Natural killer cell (primary cell): Measurements from ENCODE around the gene KICS2. TPM values are rescaled to one million over a fixed set of nuclear protein-coding genes. Genes with fewer than 3 reads are reported as not detected.

Source experiments
- ATAC-seq, 3 donors: fragments of 150-1000 bp in 2 of 3; fragments of 200-7000 bp in 1 of 3; cut with Tn5 transposase; 1 replicate in 1 of 3; 2 replicates in 2 of 3; pipeline ENCODE4 v1.10.0; 2021; ENCODE audit warnings: mild to moderate bottlenecking in 2 of 3, moderate library complexity in 2 of 3
- DNase-seq, 2 donors: peaks; one replicate each; pipeline versions ENCODE4 v3.0.0 to v3.0.0-alpha.2; 2013 to 2021; ENCODE audit warnings: mixed read lengths in 1 of 2
- H3K27ac ChIP-seq: one replicate; pipeline ENCODE4 v1.5.1; 2013; ENCODE audit warnings: mild to moderate bottlenecking, low read length
- H3K27me3 ChIP-seq: one replicate; pipeline ENCODE4 v1.6.1; 2013; ENCODE audit warnings: low read length; ENCODE audit not compliant: control insufficient read depth, insufficient read depth
- H3K36me3 ChIP-seq: one replicate; pipeline ENCODE4 v1.6.1; 2013; ENCODE audit warnings: low read length; ENCODE audit not compliant: control insufficient read depth, insufficient read depth
- H3K4me1 ChIP-seq: one replicate; pipeline ENCODE4 v1.6.1; 2013; ENCODE audit warnings: low read length; ENCODE audit not compliant: control insufficient read depth, insufficient read depth
- H3K4me3 ChIP-seq: one replicate; pipeline ENCODE4 v1.5.1; 2013; ENCODE audit warnings: low read length
- H3K9me3 ChIP-seq: one replicate; pipeline ENCODE4 v1.6.1; 2013; ENCODE audit warnings: low read length; ENCODE audit not compliant: control insufficient read depth, insufficient read depth
- H3K27ac Mint-ChIP-seq, 2 donors: one replicate each; pipeline ENCODE4 v1.8.0; 2022; ENCODE audit warnings: mild to moderate bottlenecking in 2 of 2, mixed read lengths in 2 of 2, moderate library complexity in 1 of 2
- H3K27me3 Mint-ChIP-seq, 2 donors: one replicate each; pipeline ENCODE4 v1.8.0; 2022; ENCODE audit warnings: low read depth in 2 of 2, mixed read lengths in 2 of 2
- H3K36me3 Mint-ChIP-seq: one replicate; pipeline ENCODE4 v1.8.0; 2022; ENCODE audit warnings: mixed read lengths
- H3K4me1 Mint-ChIP-seq, 2 donors: one replicate each; pipeline ENCODE4 v1.8.0; 2022; ENCODE audit warnings: mixed read lengths in 2 of 2
- H3K4me3 Mint-ChIP-seq: one replicate; pipeline ENCODE4 v1.8.0; 2022; ENCODE audit warnings: mild to moderate bottlenecking, moderate library complexity, mixed read lengths
- H3K9me3 Mint-ChIP-seq, 2 donors: one replicate each; pipeline ENCODE4 v1.8.0; 2022; ENCODE audit warnings: mixed read lengths in 2 of 2
- CTCF ChIP-seq: fragments of 200-600 bp; IDR thresholded peaks from one replicate; pipeline ENCODE4 v1.8.0; 2022; ENCODE audit warnings: antibody characterized with exemption
- WGBS: methylation state at CpG from one replicate; pipeline ENCODE4 v1.1.7; 2013; ENCODE audit warnings: missing lambda C conversion rate; ENCODE audit not compliant: insufficient coverage; 5-methylcytosine and 5-hydroxymethylcytosine counted together
- intact Hi-C: fragments of 100-400 bp; cut with micrococcal nuclease; formaldehyde crosslinking; loops from one replicate; pipeline ENCODE4 v1.14.2; 2022
- total RNA-seq, 4 donors: library from RNA; stranded (reverse); fragments of 120-200 nt in 1 of 4; gene quantifications; one replicate each; pipeline versions ENCODE4 v1.2.3 to v1.2.4, GENCODE V29; 2013 to 2022

KICS2 gene
- 10 to 100 TPM; 14.7 to 19.5 (median 15.6) TPM for total RNA-seq
- 22.9 TPM for total RNA-seq (2013)

DNA sequence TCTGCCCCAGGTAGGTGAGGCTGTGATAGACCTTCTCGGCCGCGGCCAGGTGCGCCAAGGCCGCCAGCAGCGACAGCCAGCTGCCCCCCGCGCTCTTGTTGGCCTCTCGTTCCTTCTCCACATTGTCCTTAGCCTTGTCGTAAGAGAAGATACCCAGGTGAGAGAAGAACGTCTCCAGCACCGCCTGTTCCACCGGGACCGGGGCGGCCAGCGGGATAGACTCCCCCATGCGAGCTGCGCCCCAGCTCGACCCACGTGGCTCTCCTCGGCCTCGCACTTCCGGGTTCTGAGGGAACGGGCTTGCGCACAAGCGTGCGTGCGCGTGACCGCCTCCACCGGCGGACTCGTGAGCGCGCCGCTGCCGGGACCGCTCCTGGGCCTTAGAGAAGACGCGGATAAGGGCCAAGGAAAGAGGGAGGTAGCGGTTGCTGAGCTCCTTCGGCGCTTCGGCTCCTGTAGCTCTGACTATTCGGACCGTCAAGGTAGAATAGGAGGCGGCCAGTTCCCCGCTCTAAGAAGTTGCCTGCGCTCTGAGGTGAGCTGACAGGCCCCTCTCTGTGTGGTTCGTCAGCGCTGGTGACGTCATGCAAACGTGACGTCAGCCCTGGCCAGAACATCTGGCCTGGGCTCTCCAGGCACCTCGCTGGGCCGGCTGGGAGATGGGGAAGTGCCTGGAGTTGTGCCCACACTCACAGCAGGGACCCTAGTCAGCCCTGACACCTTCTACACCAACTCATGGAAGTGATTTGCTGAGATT is at the start of gene KICS2:
Gene KICS2 (minus strand): TSS at position 288 of the 757 bp plus-strand sequence. CDS start 59 bp downstream, at position 229.
- peaks cover 15 to 21% of the 10 kb centered on the region in 2 donors for H3K27me3 Mint-ChIP-seq
- peaks cover 12% of the 10 kb centered on the region for H3K4me1 ChIP-seq
- H3K9me3 Mint-ChIP-seq: no peaks in the 10 kb centered on the region
- under 1% methylated on average over 54 of the region's 56 CpGs for WGBS
- no peaks in the 10 kb centered on the region for H3K36me3 ChIP-seq
- DNase-seq (peak; percentile 92 to 97), ATAC-seq (peak; percentile 89 to 97 (median 92))
- H3K4me3 Mint-ChIP-seq: peak within 1 kb of the TSS; percentile 98
- intact Hi-C loops: loop anchor here (1.0 to 10.0 kb wide), 2 partner anchors 182 to 447 kb away; partner anchors contain the start of genes RXYLT1 and XPOT
- no peaks in the 10 kb centered on the region for H3K9me3 ChIP-seq
- no peaks in the 10 kb centered on the region for H3K27me3 ChIP-seq
- peaks cover 26 to 37% of the 10 kb centered on the region in 2 donors for H3K4me1 Mint-ChIP-seq
- H3K27ac Mint-ChIP-seq: peak within 1 kb of the TSS; percentile 96 to 97
- peak within 1 kb of the TSS; percentile 94 for H3K27ac ChIP-seq
- peak within 1 kb of the TSS; percentile 94 for H3K4me3 ChIP-seq
- TF ChIP-seq CTCF: no peak
- no peaks in the 10 kb centered on the region for H3K36me3 Mint-ChIP-seq

DNA sequence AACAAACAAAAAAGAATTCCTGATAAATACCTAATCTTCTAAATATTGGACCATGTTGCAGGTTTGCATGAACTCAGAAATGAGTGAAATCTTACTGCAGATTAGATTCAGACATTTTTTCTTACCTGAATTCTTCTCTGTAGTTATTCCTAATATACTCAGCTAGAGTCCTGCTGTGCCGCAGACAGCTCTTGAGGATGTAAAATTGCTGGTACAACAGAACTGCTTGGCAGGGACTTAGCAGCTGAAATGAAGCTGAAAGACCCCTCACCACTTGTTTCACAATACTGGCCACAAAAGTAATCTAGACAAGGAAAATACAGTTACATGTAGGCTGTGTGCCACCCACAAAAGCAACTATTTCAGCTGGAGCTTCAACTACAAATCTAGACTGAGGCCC is 48.3 kb upstream of the KICS2 start:
- Mint-ChIP-seq H3K27me3 (peaks cover 3 to 13% of the 10 kb centered on the region in 2 donors), H3K4me1 (peaks cover 5 to 7% of the 10 kb centered on the region in 2 donors), H3K36me3 (no peaks in the 10 kb centered on the region), H3K27ac (no peak overlapping the region), H3K9me3 (no peaks in the 10 kb centered on the region), H3K4me3 (no peak overlapping the region)
- 100% methylated on average over 1 of the region's 1 CpG for WGBS
- H3K27me3 ChIP-seq: no peaks in the 10 kb centered on the region
- H3K27ac ChIP-seq: no peak overlapping the region
- no peaks in the 10 kb centered on the region for H3K4me1 ChIP-seq
- H3K9me3 ChIP-seq: no peaks in the 10 kb centered on the region
- TF ChIP-seq CTCF: no peak
- intact Hi-C loops: no loop called here
- DNase-seq (no peak), ATAC-seq (no peak)
- no peak overlapping the region for H3K4me3 ChIP-seq
- H3K36me3 ChIP-seq: no peaks in the 10 kb centered on the region

GRCh38 chr12:64269161-64269560 is 47.1 kb upstream of the KICS2 start:
- no peak overlapping the region for H3K27ac Mint-ChIP-seq
- H3K4me3 Mint-ChIP-seq: no peak overlapping the region
- DNase-seq: no peak

More at GRCh38 chr12:64269161-64269560, 47.1 kb upstream of the KICS2 start:
- Histone ChIP-seq H3K36me3 (no peaks in the 10 kb centered on the region), H3K9me3 (no peaks in the 10 kb centered on the region), H3K27me3 (no peaks in the 10 kb centered on the region), H3K4me3 (no peak overlapping the region), H3K27ac (no peak overlapping the region), H3K4me1 (no peaks in the 10 kb centered on the region)
- peaks cover 3 to 23% of the 10 kb centered on the region in 2 donors for H3K27me3 Mint-ChIP-seq
- intact Hi-C loops: no loop called here
- no peaks in the 10 kb centered on the region for H3K9me3 Mint-ChIP-seq
- 44% methylated on average over 2 of the region's 2 CpGs for WGBS
- no peak for ATAC-seq
- no peaks in the 10 kb centered on the region for H3K36me3 Mint-ChIP-seq
- TF ChIP-seq CTCF: no peak
- H3K4me1 Mint-ChIP-seq: peaks cover 5 to 7% of the 10 kb centered on the region in 2 donors
